Activated CD4-positive, CD25-positive, alpha-beta regulatory T cell treated with anti-CD3 and anti-CD28 coated beads, Interleukin-2, amount 50 U/mL, for 24 hours (primary cell): ENCODE data around the gene MOSMO.
A peak's percentile ranks its signal among the peaks of the same experiment; 100 is the strongest.

Experiments used
- ATAC-seq, 2 donors: fragments of 150-1000 bp; cut with Tn5 transposase; one replicate each; pipeline ENCODE4 v1.10.0; 2021; ENCODE audit warnings: mild to moderate bottlenecking in 1 of 2, moderate library complexity in 1 of 2

MOSMO gene

DNA sequence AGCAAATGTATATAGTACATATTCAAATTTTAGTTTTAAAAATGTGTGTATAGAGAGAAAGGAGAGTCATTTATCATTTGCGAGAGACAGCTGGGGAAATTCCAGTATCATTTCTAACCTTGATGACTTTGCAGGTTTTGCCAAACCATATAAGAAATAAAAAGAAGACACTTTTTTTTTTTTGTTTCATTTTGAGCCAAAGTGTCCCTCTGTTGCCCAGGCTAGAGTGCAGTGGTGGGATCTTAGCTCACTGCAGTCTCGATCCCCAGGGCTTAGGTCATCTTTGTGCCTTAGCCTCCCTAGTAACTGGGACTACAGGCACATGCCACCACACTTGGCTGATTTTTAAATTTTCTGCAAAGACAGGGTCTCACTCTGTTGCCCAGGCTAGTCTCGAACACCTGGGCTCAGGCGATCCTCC, 46.0 kb downstream of the MOSMO start:
- ATAC-seq = peak; percentile 65 to 75

DNA sequence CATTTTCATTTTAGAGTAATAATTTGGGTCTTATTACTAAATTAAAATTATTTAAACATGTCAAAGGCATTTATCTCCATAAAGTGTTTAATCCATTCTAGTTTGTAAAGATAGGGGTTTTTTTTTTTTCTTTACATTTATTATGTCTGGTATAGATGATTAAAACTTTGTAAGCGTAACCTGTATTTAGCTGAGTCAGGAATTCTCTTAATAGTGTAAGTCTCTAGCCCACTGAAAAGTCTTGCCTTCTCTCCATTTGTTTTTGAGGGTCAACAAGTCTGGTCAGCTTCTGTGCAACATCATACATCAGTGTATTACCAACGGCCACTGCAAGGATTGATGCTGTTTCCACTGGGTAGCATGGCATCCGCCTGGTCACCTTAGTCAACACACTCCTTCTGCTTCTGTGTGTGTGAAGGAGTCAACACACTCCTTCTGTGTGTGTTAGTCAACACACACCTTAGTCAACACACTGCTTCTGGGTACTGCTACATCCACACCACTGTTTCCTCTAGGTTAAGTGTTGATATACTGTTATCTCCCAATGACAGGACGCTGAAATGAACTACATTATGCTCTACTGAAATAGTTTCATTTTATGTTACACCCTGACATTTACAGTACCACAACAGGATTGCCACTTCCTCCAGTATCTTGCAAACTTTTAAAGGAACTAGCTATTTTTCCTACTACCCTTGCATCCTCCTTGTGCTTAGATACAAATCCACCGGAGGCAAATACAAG, 47.1 kb downstream of the MOSMO start:
- ATAC-seq = peak; percentile 71 to 73

DNA sequence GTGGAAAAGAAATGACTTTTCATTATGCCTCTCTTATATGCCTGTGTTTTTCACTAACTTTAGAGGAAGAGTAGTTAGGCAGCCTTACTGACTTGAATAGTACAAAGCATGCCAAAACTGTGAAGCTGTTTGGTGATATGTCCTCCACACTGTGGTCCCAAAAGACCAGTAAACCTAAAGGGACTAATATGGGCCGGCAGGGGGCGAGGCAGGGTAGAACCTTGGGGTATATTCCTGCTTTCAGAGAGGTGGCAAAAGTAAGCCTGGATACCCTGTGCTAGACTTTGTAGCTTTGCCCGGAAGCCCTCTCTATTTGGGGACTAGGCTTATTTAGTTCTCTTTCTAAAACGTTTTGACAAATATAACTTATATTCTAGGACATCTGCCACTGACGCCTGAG, 48.0 kb downstream of the MOSMO start:
- ATAC-seq = no peak

DNA sequence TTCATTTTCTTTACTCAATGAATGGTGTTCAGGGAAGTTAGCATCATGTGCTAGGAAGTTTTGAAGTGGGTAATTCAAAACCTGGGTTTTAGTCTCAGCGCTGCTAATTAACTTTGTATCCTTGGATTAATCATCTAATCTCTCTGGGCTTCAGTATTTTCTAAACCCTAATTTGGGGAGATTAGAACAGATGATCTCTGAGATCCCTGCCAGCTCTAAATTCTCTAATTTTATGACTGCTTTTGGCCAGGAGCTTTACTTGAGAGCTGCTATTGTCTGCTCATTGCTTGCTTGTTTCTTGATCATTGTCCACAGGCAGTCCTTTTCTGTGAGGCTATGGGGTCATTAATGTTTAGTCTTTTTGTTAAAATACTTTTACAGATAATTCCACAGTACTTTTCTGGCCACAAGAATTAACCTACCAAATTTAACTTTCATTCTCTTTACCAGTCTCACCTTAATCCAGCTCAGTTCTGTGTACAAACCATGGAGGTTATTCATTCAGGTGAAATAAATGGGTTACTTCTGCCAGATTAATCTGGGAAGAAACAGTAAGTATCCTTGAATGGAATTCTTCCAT, 56.1 kb downstream of the MOSMO start:
- no peak for ATAC-seq

DNA sequence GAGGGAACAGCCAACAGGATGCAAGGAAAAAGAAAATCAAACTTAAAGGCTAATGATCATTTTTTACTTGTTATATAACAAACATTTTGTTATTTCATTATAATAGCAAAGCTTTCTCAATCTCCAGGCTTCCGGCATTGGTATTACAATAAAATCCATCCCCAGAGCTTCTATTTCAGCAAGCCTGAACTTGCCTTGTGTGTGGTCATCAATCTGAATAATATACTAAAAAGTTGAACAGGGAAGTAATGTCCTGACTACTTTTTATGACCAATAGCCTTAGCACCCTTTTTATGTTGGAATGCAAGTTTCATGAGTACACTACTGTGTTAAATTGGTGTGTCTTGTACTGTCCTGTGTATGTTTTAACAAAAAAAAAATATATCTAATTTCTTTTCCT, 57.3 kb downstream of the MOSMO start:
- ATAC-seq = no peak

DNA sequence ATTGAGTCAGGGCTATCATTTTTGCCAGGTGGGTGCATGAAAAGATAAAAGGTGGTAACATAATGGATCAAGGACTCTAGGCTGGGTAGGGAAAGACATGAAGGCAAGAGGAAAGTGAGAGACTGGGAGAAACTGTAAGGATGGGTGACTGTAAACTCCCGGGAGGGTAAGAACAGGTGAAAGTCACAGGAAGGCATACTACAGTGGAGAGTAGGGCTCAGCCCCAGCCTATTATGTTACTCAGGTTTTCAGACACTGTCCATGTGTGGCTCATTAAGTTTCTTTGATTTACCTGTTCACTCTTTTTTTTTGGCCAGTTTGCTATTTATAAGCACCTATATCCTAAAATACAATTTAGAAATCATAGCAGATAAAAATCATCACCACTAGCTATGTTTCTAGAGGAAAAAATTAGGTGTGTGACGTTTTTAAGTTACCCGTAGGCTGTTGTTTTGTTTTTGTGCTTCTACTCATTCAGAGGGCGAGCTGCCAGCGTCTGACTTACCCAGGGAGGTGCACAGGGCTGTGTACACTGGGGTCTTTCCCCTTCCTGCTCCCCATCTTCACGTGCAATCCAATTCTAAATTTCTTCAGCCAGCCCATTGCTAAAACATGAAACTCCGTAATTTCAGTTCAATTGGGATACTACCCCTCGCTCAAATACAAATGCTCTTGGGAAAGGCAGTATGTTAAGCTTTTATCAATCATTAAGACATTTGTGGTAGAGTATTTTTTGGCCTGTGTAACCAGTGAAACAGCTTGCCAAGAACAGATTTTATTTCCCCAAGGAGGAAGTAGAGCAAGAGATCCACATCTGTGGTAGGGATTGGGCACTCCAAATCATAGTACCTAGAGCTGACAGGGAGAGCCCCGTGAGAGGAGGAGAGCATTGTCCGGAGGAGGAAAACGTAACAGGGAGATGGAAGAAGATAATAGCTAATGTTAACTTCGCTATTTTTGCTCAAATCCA, 62.7 kb downstream of the MOSMO start:
- no peak for ATAC-seq

DNA sequence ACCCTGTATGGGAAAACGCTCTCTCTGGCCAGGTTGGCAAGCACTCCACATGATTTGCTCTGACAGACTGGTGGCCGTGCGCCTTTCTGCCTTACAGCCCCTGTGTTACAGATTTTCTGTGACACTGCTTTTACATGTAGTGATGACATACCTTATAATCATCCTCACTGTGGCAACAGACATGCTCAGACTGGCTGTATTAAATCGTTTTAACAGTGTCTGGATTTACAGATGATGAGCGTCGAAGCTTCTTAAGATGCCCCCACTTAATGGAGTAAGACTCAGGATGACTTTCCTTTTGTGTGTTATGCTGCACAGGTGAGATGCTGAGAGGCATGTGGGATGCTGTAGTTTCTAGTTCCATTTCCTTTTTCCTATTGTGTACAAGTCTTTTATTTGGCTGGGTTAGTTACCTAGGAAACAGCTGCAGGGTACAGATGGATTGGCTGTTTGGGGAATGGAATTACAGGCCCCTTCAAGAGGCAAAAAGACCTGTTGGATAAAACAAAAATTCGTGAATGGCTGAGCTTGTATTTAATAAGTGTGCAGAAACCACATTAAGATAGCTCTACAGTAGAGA, 63.5 kb downstream of the MOSMO start:
- ATAC-seq = no peak

DNA sequence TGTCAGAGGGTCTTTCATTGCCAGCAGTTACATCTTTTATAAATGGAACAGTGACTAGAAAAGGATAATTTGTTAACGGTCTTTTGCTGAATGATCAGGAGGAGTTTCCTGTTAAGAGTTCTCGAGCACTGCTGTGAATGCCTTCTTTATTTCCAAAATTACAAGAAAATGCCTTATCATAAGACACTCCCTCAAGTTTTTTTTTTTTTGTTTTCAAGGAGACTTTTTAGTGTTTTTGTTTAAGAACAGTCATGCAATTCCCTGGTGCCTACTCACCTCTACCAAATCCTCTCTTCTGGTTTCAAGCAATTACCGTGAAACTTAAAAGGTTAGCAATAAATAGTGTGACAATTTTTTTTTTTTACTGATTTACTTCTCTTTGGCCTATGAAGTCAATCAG, 65.4 kb downstream of the MOSMO start:
- ATAC-seq = no peak

DNA sequence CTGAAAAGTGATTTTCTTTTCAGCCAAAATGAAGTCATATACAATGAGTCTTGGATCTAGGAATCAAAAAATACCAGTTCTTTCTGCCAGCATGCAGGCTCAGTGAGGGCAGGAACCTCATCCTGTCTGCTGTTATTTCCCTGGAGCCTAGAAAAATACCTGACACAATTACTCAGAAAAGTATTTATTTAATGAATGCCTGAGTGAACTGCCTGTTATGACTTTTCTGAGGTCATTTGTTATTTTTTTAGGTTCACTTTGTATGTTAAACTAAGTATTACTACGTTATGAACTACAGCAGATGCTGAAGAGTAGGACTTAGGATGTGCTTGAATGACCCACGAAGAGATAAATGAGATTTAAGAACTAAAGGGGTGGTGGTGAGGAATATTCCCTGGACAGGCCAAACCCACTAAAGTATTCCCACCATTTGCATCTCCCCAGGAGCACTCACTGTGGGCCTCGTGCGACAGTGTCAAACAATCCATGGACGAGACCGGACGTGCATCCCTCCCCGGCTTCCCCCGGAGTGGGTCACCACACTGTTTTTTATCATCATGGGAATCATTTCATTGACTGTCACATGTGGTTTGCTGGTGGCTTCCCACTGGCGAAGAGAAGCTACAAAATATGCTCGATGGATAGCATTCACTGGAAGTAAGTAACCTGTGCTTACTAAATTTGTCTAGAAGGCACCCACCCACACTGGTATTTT, 67.3 kb downstream of the MOSMO start:
- ATAC-seq = no peak

DNA sequence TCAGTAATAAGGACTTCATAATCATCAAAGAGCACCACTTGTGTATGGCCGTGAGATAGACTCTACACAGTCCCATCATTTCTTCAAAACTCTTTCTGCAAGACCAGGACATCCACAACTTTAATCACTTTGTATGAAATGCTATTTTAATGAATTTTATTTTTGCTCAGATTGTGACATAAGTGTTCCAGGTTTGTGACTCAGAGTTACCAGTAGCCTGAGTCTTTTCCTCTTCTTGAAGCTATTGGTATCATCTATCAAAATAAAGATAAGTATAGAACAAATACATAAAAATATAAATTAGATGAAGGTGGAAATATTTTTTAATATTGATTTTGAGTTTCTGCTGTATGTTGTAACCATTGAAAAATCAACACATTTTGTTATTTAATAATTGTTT, 67.9 kb downstream of the MOSMO start:
- ATAC-seq = no peak

DNA sequence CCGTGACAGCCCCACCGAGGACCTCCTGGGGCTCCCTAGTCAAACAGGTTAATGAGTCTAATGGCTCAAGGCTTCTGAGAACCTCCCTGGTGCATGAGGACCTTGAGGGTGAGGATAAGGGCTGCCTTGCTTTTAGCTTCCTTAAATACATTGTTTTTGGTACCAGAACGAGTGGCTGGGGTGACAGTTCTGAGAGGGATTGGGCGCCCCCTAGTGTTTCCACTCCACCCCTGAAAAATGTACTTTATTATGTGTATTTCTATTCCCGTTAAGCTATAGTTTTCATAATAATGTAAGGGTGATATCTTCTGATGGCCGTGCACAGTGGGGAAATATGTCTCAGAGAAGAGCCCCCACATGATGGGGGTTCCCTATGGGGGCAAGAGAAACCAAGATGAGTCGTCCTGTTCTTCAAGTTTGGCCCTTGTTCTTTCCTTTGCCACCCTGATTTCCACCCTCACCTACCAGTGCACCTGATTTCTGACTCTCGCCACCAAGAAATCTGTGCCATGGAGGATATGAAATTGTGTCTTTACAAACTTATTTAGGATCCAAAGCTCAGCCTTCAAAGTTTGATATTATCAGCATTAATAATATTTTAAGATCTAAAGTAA, 69.9 kb downstream of the MOSMO start:
- ATAC-seq = peak in 1 of 2 donors; percentile 63

DNA sequence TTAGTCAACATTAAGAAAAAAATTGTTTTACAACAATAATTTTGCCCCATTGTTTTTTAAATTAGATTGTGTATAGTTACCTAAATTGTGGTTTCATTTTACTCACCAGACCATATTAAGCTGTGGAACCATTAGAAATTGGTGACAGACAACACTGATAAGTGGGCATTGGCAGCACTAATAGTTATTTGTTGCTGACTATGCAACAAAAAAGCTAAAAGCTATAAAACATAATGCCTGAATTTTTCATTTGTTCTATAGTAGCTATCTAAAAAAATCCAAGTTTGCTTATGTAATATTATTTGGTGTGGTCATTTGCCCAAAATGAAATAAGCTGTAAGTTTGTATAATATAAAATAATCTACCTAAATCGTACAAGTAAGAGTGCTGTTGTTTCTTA, 70.7 kb downstream of the MOSMO start:
- no peak for ATAC-seq

DNA sequence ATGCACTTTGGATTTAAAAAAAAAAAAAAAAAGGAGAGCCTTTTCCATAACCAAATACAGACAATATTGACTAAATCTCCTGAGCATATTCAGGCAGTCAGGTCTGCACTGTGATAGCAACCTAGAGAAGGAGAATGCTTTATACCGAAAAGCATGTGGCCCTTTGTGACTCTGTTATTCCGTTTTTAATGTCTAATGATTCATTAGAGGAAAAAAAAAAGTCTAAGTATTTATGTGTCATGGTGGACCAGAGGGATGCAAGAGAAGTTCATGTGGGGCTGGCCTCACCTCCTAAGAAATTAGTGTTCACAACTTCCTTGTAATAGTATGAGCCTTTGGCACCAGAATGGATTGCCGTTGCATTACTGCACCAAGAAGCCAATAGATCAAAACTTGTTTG, 73.1 kb downstream of the MOSMO start:
- ATAC-seq = peak in 1 of 2 donors; percentile 58

DNA sequence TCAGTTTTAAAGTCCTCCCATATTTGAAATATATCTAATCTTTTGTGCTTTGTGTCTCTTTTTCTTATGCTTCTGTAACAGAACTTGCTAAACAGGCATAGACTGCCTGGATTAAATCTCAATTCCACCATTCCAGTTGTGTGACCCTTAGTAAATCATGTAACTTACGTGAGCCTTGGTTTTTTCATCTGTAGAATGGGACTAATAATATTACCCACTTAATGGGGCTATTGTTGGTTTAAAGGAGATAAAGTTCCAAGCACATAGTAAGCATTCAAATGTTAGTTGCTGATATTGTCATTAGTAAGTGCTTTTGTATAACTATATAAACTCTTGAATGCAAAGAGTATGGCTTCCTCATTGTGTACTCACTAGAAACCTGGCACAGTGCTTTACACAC, 78.5 kb downstream of the MOSMO start:
- no peak for ATAC-seq

DNA sequence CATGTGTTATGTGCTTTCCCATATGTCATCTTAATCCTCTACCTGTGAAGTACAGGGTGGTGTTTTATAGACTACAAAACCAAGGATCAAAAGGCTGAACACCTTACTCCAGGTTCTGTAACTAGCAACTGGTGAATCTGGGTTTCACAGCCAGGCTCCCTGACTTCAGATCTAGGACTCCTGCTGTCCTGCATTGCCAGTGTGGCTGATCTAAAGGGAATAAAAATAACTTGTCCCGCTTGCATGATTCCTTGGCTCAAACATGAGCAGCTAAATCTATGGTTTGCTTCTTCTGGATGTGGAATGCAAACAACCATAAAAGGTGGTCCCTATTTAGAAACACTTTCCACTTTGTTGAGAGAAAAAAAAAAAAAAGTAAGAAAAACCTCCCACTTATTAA, 80.7 kb downstream of the MOSMO start:
- no peak for ATAC-seq

DNA sequence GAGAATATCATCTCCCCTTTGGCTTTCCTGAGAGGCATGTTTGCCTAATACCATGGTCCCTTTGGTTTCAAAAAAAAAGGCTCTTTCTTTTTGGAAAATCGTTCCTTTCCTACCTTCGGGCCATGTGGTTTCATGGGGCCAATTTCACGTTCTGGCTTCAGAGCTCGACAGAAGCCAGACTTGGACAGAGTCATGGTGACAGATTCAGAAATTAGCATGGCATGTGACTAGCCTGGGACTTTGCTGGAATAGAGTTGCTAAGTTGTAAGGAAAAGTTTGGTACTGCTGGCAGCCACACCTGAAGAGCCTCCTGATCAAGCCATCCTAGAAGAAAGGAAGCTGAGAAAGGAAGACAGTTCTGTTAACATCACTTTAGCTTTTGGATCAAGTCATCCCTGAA, 82.0 kb downstream of the MOSMO start:
- no peak for ATAC-seq

DNA sequence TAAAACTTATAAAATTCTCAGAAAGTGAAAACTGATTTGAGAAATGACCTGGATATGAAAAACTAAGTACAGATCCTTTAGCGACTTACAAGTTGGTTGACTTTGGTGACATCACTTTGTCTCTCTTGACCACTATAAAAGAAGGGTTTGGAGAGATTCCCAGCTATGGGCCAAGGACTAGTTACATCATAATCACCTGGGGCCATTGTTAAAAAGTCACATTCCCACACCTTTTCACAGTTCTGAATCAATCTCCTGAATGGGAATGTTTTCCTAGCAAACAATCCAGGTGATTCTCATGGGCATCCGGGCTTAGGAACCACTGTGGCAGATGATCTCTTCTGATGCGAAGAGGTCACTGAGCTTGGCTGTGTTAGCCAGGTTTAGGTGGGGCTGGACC, 83.8 kb downstream of the MOSMO start:
- no peak for ATAC-seq

DNA sequence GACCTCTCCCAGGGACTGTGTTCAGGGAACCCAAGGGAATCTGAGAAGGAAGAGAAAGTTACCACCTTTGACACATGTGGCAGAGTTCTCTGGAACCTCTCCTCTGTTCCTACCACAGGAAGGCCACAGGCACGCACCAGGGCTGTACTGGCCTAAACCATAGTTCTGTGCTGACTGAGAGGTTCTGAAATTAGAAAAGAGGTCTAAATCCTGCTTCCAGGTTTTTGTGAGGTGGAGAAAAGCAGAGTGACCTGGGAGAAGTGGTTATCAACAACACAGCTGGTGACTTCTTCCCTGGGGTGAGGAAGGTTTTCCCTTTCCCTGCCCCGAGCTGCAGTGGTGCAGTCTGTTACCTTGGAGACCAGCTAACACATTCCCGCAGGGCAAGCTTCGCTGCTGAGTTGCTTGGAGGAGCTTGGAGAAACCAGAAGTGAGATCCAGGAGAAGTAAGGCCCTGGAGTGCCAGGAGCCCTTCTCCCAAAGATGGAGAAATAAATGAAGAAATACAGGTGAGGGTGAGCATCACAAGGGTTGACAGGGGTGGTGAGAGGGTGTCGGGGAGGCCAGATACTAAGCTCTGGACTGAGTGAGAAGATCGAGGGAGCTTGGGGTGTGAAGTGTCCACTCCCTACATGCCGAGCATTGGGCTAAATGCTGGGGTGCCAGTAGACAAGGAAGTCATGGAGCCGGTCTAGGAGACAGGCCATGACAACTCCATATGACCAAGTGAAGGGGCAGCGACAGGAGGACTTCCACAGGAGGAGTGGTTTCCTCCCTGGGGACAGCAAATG, 84.4 kb downstream of the MOSMO start, which contains the start of gene VWA3A:
Gene VWA3A (plus strand): TSS at position 399 of the 791 bp plus-strand sequence. CDS start 97 bp downstream, at position 496.
- ATAC-seq = no peak

DNA sequence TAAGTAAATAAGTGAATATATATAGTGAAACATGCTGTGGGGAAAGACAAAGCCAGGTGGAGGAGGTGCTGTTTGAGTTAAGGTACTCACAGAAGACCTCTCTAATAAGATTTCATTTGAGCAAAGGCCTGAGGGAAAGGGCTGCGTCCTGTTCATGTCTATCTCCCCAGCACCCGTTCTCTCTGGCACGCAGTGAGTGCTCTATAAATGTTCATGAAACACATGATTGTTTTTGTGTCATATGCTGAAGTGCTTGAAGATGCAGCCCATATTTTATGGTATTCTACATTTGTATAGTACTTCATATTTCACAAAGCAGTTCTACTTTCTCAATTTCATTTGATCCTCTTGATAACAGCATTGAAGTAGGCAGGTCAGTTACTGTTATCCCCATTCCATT, 85.4 kb downstream of the MOSMO start:
- ATAC-seq = no peak

DNA sequence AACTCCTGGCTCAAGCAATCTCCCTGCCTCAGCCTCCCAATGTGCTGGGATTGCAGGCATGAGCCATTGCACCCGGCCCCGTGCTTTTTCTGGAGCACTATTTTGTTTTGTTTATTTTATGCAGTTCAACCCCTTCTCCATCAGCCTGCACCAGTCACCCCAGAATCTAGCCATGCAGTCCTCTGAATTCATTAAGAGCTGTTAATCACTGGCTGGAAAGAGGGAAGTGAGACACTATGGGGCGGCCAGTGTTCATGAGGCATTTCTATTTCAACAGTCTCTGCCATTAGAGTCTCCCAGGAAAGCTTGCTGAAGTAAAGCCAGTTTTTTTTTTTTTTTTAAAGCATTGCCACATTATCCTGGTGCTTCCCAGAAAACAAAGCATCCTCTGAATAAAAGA, 86.1 kb downstream of the MOSMO start:
- ATAC-seq = no peak
